HG03571 (cell line): ENCODE data around the gene POP5.
"Not testable (repeated sequence)": the region's sequence is repeated elsewhere in the genome, so short reads cannot be mapped to it uniquely, and the experiment has no call there.

Experiments used
- ATAC-seq: cut with Tn5 transposase; IDR thresholded peaks from one replicate; pipeline ENCODE4 v1.9.1; 2021; ENCODE audit not compliant: unreplicated experiment

Gene POP5

GRCh38 chr12:120538281-120539156 is 42.7 kb downstream of the POP5 start:
- no peak for ATAC-seq

- ATAC-seq = no peak
Measured at GRCh38 chr12:120537856-120538220, 43.4 kb downstream of the POP5 start.

- no peak for ATAC-seq
Measured at GRCh38 chr12:120536064-120536791, 45.0 kb downstream of the POP5 start.

DNA sequence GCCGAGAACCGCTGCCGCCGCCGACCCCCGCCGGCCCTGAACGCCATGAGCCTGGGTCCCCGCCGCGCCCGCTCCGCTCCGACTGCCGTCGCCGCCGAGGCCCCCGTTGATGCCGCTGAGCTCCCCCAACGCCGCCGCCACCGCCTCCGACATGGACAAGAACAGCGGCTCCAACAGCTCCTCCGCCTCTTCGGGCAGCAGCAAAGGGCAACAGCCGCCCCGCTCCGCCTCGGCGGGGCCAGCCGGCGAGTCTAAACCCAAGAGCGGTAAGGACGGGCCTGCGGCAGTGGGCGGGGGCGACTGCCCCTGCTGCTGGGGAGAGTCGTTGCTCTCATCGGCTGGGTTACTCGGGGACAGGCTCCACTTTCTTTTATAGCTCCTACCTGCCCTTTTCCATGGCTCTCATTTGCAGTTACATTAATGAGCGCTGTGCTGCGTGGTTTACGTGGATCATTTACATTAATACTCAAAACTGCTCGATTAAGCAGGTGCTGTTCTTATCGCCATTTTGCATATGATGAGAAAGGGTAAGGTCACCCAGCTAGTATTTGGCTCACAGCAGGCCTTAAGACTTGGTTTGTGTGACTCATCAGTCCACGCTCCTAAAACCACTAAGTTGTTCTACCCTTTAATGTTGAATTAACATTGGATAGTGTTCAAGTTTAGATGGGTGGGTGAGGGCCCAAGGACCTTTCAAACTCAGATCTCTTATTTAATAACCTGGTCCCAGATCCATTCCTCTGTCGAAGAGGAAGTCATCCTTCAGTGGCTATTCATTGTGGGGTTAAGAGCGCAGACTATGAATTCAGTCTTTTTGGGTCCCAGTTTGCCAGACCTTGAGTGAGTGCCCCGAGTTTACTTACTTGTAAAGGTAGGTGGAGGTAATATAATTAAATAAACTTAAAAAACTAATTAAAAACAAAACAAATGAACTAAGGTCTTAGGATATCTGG is 46.2 kb downstream of the POP5 start:
- peak; percentile 35 for ATAC-seq

DNA sequence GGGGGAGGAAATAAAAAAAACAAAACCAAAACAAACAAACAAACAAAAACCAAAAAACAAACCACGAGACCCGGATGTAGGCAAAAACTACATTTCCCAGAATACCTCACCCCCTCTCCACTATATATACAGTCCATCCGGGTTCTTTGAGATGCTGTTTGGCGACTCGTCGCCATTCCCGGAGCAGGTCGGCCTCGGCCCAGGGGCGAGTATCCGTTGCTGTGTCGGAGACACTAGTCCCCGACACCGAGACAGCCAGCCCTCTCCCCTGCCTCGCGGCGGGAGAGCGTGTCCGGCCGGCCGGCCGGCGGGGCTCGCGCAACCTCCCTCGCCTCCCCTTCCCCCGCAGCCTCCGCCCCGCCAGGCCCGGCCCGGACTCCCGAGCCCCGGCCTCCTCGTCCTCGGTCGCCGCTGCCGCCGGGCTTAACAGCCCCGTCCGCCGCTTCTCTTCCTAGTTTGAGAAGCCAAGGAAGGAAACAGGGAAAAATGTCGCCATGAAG is 46.9 kb downstream of the POP5 start, which contains the start of gene RNF10:
RNF10 (plus strand) TSS at position 154 of the 500 bp plus-strand sequence. CDS start 456 bp downstream, outside the sequence.
- peak; percentile 62 for ATAC-seq

DNA sequence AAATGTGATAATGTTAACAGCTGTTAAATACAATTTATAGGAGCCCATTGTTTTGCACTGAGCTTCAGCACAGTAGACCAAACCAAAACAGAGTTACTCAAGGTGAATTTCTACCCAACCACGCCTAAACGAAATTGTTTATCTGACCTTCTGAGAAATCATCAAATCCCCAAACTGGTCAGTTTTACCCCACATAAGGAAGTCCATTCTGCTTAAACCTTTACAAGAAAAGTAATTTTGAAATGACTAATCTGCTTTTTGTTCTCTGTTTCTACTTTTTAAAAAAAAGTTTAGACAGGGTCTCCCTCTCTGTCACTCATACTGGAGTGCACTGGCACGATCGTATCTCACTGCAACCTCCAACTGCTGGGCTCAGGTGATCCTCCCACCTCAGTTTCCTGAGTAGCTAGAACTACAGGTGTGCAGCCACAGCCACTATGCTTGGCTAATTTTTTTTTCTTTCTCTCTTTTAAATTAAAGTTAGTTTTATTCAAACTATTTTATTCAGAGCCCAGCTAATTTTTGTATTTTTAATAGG is 48.4 kb downstream of the POP5 start:
- ATAC-seq = no peak

GRCh38 chr12:120530418-120530761 is 50.8 kb downstream of the POP5 start:
- not testable (repeated sequence) for ATAC-seq

- ATAC-seq = no peak
Measured at GRCh38 chr12:120529641-120530417, 51.4 kb downstream of the POP5 start.

DNA sequence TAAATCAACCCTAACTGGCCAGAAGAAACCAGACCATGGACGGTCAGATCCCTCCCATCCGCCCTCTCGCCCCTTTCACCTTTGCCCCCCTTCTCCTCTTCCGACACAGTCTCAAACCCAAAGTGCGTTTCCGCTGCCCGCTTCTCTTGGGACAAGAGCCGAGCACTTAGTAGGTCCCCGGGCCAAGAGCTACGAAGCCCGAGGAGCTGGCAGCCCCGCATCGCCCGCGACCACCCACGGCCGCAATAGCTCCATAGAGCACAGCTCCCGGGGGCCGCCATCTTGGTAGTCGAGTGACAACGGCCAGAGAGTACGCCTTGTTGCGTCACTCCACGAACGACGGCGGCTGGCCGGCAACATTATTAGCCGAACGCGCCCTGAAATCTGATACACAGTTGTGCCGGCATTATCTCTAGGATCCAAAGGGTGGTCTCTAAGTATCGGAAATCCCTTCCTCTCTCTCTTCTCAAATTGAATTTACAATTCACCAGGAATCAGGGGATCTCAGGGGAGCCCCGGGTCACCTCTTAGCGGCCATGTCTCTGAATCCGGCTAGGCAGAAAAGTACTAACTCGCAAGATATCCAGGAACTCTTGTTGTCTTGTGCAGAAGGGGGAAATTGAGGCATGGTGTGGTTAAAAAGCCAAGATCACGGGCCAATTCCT is 52.2 kb downstream of the POP5 start, which contains the start of gene COQ5:
COQ5 (minus strand) TSS at position 298 of the 665 bp plus-strand sequence; CDS start at position 281, 17 bp downstream.
- ATAC-seq = peak; percentile 76
